CD4-positive, alpha-beta T cell (primary cell): ENCODE measurements around the gene PPCDC. TPM values are rescaled to one million over a fixed set of nuclear protein-coding genes. Genes with fewer than 3 reads are reported as not detected.

Experiments used
- ATAC-seq: fragments of 200-7000 bp; cut with Tn5 transposase; one replicate; pipeline ENCODE4 v1.10.0; 2022; ENCODE audit warnings: mild to moderate bottlenecking; ENCODE audit not compliant: poor library complexity
- CTCF ChIA-PET: fragments of 350-600 bp; sonication (Branson Sonifier 250); formaldehyde crosslinking; loops from one replicate; lab custom pipeline; 2021; ENCODE audit warnings: antibody characterized with exemption, inconsistent platforms; lab: Charles Lee
- POLR2A ChIA-PET: fragments of 350-600 bp; sonication (Branson Sonifier 250); formaldehyde crosslinking; loops from one replicate; lab custom pipeline; 2021; ENCODE audit warnings: antibody characterized with exemption, inconsistent platforms; lab: Charles Lee
- DNase-seq, 14 experiments: peaks; one replicate each; pipeline ENCODE4 v3.0.0-alpha.2; 2013 to 2020; ENCODE audit warnings: mixed read lengths in 2 of 14
- H3K27ac ChIP-seq, 2 donors: one replicate each; pipeline versions ENCODE4 v1.5.1 to v1.7.0; 2013; ENCODE audit warnings: low read length in 2 of 2, low read depth in 1 of 2, mild to moderate bottlenecking in 1 of 2
- H3K27me3 ChIP-seq, 2 experiments: 1 replicate in 1 of 2; 2 replicates in 1 of 2; pipeline versions ENCODE4 v1.6.1 to v1.7.0; 2013; ENCODE audit warnings: low read length in 2 of 2, control low read depth in 1 of 2, mild to moderate bottlenecking in 1 of 2, moderate library complexity in 1 of 2; ENCODE audit not compliant: insufficient read depth in 2 of 2, control insufficient read depth in 1 of 2
- H3K36me3 ChIP-seq: one replicate; pipeline ENCODE4 v1.6.1; 2013; ENCODE audit warnings: low read length, control low read depth; ENCODE audit not compliant: insufficient read depth
- H3K4me1 ChIP-seq: one replicate; pipeline ENCODE4 v1.6.1; 2013; ENCODE audit warnings: low read length, control low read depth; ENCODE audit not compliant: insufficient read depth
- H3K4me3 ChIP-seq: one replicate; pipeline ENCODE4 v1.5.1; 2013; ENCODE audit warnings: mild to moderate bottlenecking, low read length, moderate library complexity
- H3K9me3 ChIP-seq, 2 experiments: 1 replicate in 1 of 2; 2 replicates in 1 of 2; pipeline versions ENCODE4 v1.6.1 to v1.7.0; 2013; ENCODE audit warnings: low read length in 2 of 2, mild to moderate bottlenecking in 2 of 2, control low read depth in 1 of 2, moderate library complexity in 1 of 2; ENCODE audit not compliant: control insufficient read depth in 1 of 2, insufficient read depth in 1 of 2
- H3K27ac Mint-ChIP-seq: one replicate; pipeline ENCODE4 v1.8.0; 2020; ENCODE audit warnings: mixed read lengths
- H3K27me3 Mint-ChIP-seq: one replicate; pipeline ENCODE4 v1.8.0; 2021; ENCODE audit warnings: mixed read lengths
- H3K36me3 Mint-ChIP-seq: one replicate; pipeline ENCODE4 v1.8.0; 2021; ENCODE audit warnings: low read depth, mixed read lengths
- H3K4me1 Mint-ChIP-seq: one replicate; pipeline ENCODE4 v1.8.0; 2021; ENCODE audit warnings: low read depth, mixed read lengths
- H3K4me3 Mint-ChIP-seq: one replicate; pipeline ENCODE4 v1.8.0; 2020; ENCODE audit warnings: mild to moderate bottlenecking, mixed read lengths
- H3K9me3 Mint-ChIP-seq: one replicate; pipeline ENCODE4 v1.8.0; 2020; ENCODE audit warnings: mixed read lengths
- intact Hi-C, 2 experiments: fragments of 100-400 bp; cut with DNase I in 1 of 2; cut with micrococcal nuclease in 1 of 2; formaldehyde crosslinking; loops; one replicate each; pipeline versions ENCODE4 v1.15.1 to v1.9.0; 2023 to 2025; cut with DNase I, micrococcal nuclease
- total RNA-seq, 174 experiments: library from RNA in 2 of 174; stranded (reverse) in 2 of 174; gene quantifications; one replicate each; pipeline ENCODE4 v1.2.3 and lab custom pipeline; 2021 to 2026
- TF ChIP-seq, protein P1 (sequence below): fragments of 200-600 bp; IDR thresholded peaks from one replicate; pipeline ENCODE4 v1.8.0; 2022; ENCODE audit warnings: antibody characterized with exemption, mild to moderate bottlenecking

Gene PPCDC
- total RNA-seq, 2 experiments from 2014 or later: 5.5 to 5.8 TPM

DNA sequence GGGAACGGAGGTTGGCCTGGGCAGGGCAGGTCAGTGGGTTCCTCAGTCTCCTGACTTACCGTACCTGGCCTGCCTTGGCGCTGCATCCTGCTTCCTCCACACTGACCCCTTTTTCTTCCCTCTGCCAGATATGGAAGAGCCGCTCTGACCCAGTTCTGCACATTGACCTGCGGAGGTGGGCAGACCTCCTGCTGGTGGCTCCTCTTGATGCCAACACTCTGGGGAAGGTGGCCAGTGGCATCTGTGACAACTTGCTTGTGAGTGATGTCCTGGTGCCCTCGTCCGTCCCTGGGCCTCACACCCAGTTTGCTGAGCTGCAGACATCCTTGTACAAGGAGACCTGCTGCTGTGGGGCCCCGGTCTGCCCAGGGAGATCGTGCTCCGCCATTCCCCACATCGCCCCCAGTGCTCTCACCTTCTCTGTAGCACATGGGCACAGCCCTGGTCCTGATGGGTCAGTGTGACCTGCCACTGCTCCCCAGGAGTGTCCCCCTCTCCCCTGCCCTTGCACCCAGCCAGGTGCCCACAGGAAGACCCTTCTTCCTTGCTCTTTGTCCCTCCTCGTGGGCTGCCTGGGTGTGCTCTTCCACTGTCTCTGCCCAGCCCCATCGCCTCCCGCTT is 21.0 kb downstream of the PPCDC start:
- peaks cover 50% of the 10 kb centered on the region for H3K4me1 ChIP-seq
- Mint-ChIP-seq H3K36me3 (peaks cover 18% of the 10 kb centered on the region), H3K9me3 (no peaks in the 10 kb centered on the region), H3K27me3 (no peaks in the 10 kb centered on the region), H3K27ac (no peak overlapping the region), H3K4me3 (no peak overlapping the region), H3K4me1 (peaks cover 13% of the 10 kb centered on the region)
- no peak overlapping the region for H3K27ac ChIP-seq
- ATAC-seq (no peak), DNase-seq (no peak)
- no peak overlapping the region for H3K4me3 ChIP-seq
- POLR2A ChIA-PET: no interaction called here
- peaks cover 30% of the 10 kb centered on the region for H3K36me3 ChIP-seq
- CTCF ChIA-PET: no interaction called here
- no peaks in the 10 kb centered on the region for H3K27me3 ChIP-seq
- TF ChIP-seq, protein P1, sequence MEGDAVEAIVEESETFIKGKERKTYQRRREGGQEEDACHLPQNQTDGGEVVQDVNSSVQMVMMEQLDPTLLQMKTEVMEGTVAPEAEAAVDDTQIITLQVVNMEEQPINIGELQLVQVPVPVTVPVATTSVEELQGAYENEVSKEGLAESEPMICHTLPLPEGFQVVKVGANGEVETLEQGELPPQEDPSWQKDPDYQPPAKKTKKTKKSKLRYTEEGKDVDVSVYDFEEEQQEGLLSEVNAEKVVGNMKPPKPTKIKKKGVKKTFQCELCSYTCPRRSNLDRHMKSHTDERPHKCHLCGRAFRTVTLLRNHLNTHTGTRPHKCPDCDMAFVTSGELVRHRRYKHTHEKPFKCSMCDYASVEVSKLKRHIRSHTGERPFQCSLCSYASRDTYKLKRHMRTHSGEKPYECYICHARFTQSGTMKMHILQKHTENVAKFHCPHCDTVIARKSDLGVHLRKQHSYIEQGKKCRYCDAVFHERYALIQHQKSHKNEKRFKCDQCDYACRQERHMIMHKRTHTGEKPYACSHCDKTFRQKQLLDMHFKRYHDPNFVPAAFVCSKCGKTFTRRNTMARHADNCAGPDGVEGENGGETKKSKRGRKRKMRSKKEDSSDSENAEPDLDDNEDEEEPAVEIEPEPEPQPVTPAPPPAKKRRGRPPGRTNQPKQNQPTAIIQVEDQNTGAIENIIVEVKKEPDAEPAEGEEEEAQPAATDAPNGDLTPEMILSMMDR: no peak
- no peaks in the 10 kb centered on the region for H3K9me3 ChIP-seq
- intact Hi-C loops: no loop called here

DNA sequence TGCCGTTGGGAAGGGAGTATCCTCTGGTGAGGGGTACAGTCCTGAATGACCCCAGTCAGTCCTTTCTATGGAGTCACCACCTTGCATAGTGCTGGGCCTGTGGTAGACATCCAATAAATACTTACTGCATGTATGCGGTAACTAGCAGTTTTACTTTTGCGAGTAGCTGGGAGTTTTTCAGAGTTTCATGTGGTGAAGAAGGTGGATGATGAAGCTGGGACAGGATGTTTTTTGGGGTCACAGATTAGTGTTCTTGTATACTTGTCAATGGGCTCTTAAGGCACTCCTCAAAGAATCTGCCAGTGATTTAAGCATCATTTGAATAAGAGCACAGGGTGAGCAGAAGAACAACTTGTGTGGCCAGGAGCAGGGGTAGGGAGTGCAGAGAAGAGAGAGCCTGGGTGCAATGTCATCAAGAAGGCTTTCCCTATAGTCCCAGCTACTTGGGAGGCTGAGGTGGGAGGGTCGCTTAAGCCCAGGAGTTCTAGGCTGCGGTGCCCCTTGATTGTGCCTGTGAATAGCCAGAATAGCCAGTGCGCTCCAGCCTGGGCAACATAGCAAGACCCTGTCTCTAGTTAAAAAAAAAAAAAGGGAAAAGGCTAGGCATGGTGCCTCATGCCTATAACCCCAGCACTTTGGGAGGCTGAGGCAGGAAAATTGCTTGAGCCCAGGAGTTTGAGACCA is 22.1 kb downstream of the PPCDC start:
- Mint-ChIP-seq H3K4me3 (no peak overlapping the region), H3K27ac (no peak overlapping the region), H3K27me3 (no peaks in the 10 kb centered on the region), H3K36me3 (peaks cover 18% of the 10 kb centered on the region), H3K9me3 (no peaks in the 10 kb centered on the region), H3K4me1 (peaks cover 11% of the 10 kb centered on the region)
- no peak for DNase-seq
- H3K4me3 ChIP-seq: no peak overlapping the region
- POLR2A ChIA-PET: no interaction called here
- no peaks in the 10 kb centered on the region for H3K9me3 ChIP-seq
- no peak for ATAC-seq
- H3K27ac ChIP-seq: no peak overlapping the region
- CTCF ChIA-PET: no interaction called here
- H3K27me3 ChIP-seq: no peaks in the 10 kb centered on the region
- peaks cover 50% of the 10 kb centered on the region for H3K4me1 ChIP-seq
- intact Hi-C loops: no loop called here
- H3K36me3 ChIP-seq: peaks cover 34% of the 10 kb centered on the region
- TF ChIP-seq, protein P1: no peak

DNA sequence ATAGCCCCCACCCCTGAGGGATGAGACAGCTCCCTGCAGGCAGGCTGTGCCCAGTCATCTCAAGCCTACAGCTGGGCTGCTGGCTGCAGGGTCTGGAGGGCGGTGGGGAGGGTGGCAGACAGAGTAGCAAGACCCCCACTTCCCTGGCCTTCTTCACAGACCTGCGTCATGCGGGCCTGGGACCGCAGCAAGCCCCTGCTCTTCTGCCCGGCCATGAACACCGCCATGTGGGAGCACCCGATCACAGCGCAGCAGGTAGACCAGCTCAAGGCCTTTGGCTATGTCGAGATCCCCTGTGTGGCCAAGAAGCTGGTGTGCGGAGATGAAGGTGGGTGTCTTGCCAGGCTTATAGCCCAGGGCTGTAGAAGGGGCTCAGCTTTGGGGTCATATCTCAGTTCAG is 25.0 kb downstream of the PPCDC start:
- no peak overlapping the region for H3K27ac Mint-ChIP-seq
- Histone ChIP-seq H3K27ac (no peak overlapping the region), H3K9me3 (no peaks in the 10 kb centered on the region), H3K36me3 (peaks cover 29% of the 10 kb centered on the region), H3K4me1 (peaks cover 38% of the 10 kb centered on the region), H3K4me3 (no peak overlapping the region), H3K27me3 (no peaks in the 10 kb centered on the region)
- ATAC-seq: no peak
- H3K36me3 Mint-ChIP-seq: peaks cover 13% of the 10 kb centered on the region
- no peak overlapping the region for H3K4me3 Mint-ChIP-seq
- DNase-seq: no peak
- no peaks in the 10 kb centered on the region for H3K27me3 Mint-ChIP-seq
- TF ChIP-seq, protein P1: no peak
- POLR2A ChIA-PET: no interaction called here
- H3K4me1 Mint-ChIP-seq: peaks cover 6% of the 10 kb centered on the region
- H3K9me3 Mint-ChIP-seq: no peaks in the 10 kb centered on the region
- intact Hi-C loops: no loop called here
- CTCF ChIA-PET: no interaction called here
